ENCODE results near the gene SUGCT. TPM values are rescaled to one million over a fixed set of nuclear protein-coding genes. Genes with fewer than 3 reads are reported as not detected.

The SUGCT gene
- total and polyA plus RNA-seq, 2 of the 8 experiments (the other 6 are each of a cell fraction or from before 2014, with no cell fraction given) = 2.8 to 5.4 TPM

GRCh38 chr7:40099837-40100236, 35.0 kb upstream of the SUGCT start:
- Histone ChIP-seq H4K8ac (ENCODE audit: extremely low read depth, insufficient read depth, low read length) (no peak overlapping the region), H3K18ac (ENCODE audit: extremely low read depth, low read length) (no peak overlapping the region), H3K79me1 (ENCODE audit: low read depth, low read length) (no peaks in the 10 kb centered on the region), H3K27ac (ENCODE audit: low read depth, low read length) (no peak overlapping the region), H2AK5ac (ENCODE audit: low read depth, low read length) (no peak overlapping the region), H4K5ac (ENCODE audit: insufficient read length, low read depth, low read length) (no peak overlapping the region), H4K20me1 (replicated peaks in 1 of 2; ENCODE audit: control insufficient read depth in 1 of 2, insufficient read depth in 2 of 2, low read length in 2 of 2) (no peaks in the 10 kb centered on the region), H3K4me1 (replicated peaks in 1 of 4; ENCODE audit: control insufficient read depth in 3 of 4, insufficient read depth in 4 of 4, low read length in 3 of 4) (peaks cover 0 to 4% (median 2%) of the 10 kb centered on the region in 4 experiments; a peak in 4 of 7 replicates), H2BK15ac (ENCODE audit: low read length) (no peak overlapping the region), H3K9me3 (ENCODE audit: insufficient read depth in 2 of 2, low read depth in 1 of 2, low read length in 1 of 2) (no peaks in the 10 kb centered on the region), H3K23ac (ENCODE audit: insufficient read length) (no peak overlapping the region), H3K14ac (ENCODE audit: insufficient read length) (no peak overlapping the region), H2AFZ (ENCODE audit: low read length) (no peak overlapping the region), H3K23me2 (ENCODE audit: low read depth, low read length) (no peaks in the 10 kb centered on the region), H3K9ac (replicated peaks in 1 of 4; ENCODE audit: extremely low read depth in 1 of 4, low read depth in 3 of 4, low read length in 3 of 4) (no peak overlapping the region), H2BK12ac (ENCODE audit: low read depth, low read length) (no peak overlapping the region), H4K91ac (replicated peaks; ENCODE audit: insufficient read length, low read length) (no peak overlapping the region), H2BK5ac (ENCODE audit: low read depth, low read length) (no peak overlapping the region), H3K4me3 (ENCODE audit: extremely low read depth in 1 of 4, insufficient read depth in 2 of 4, low read depth in 3 of 4, low read length in 4 of 4) (no peak overlapping the region), H3K79me2 (ENCODE audit: control insufficient read depth in 1 of 2, insufficient read depth in 2 of 2, low read length in 2 of 2) (no peaks in the 10 kb centered on the region), H3K56ac (replicated peaks; ENCODE audit: insufficient read length, low read depth, low read length) (no peak overlapping the region), H3K27me3 (replicated peaks in 1 of 4; ENCODE audit: control insufficient read depth in 3 of 4, extremely low read depth in 1 of 4, insufficient read depth in 3 of 4, low read length in 3 of 4) (no peaks in the 10 kb centered on the region), H3K4ac (replicated peaks; ENCODE audit: insufficient read length, low read depth, low read length) (no peak overlapping the region), H3K36me3 (ENCODE audit: control insufficient read depth in 2 of 4, insufficient read depth in 4 of 4, low read length in 3 of 4) (peaks cover 0 to 7% (median 0%) of the 10 kb centered on the region in 4 experiments; a peak in 3 of 8 replicates), H2BK120ac (replicated peaks; ENCODE audit: low read depth, low read length) (no peak overlapping the region), H3K4me2 (ENCODE audit: insufficient read depth in 1 of 2, low read depth in 2 of 2, low read length in 2 of 2) (no peak overlapping the region), H2BK20ac (ENCODE audit: low read length) (no peak overlapping the region)
- DNase-seq (ENCODE audit: low read depth in 1 of 2, low spot score in 2 of 2) (no peak), FAIRE-seq (no peak)
- WGBS, 2 experiments (ENCODE audit: extremely low coverage in 1 of 2, insufficient coverage in 1 of 2, insufficient read length in 1 of 2, insufficient replicate concordance in 2 of 2, low coverage in 1 of 2, low lambda C conversion rate in 2 of 2, missing lambda C conversion rate in 1 of 2) = 90% methylated on average over 4 of the region's 4 CpGs; no CpG with 5 or more reads in 1 of the 2 experiments
- POLR2A ChIA-PET (ENCODE audit: partially characterized antibody) = no interaction called here
- CTCF ChIA-PET (ENCODE audit: partially characterized antibody) = no interaction called here
- no peak for TF ChIP-seq EGR1 (IDR thresholded peaks at IDR 0.05; ENCODE audit: borderline replicate concordance, low read depth, low read length)
- no peak for TF ChIP-seq HDAC6 (IDR thresholded peaks at IDR 0.05; ENCODE audit: low read depth, low read length)
- TF ChIP-seq CTCF (IDR thresholded peaks at IDR 0.05; ENCODE audit: control extremely low read depth in 1 of 3, insufficient read depth in 1 of 3, low read depth in 1 of 3, low read length in 3 of 3) = no peak
- TF ChIP-seq TCF12 (IDR thresholded peaks at IDR 0.05; ENCODE audit: low read depth, low read length) = no peak
- TF ChIP-seq KDM4A (IDR thresholded peaks at IDR 0.05; ENCODE audit: low read depth, low read length, severe bottlenecking) = no peak
- no peak for TF ChIP-seq RBBP5 (IDR thresholded peaks at IDR 0.05; ENCODE audit: borderline replicate concordance, low read depth, low read length)
- TF ChIP-seq SIRT6 (IDR thresholded peaks at IDR 0.05; ENCODE audit: low read length) = no peak
- no peak for TF ChIP-seq TAF7 (optimal IDR thresholded peaks at IDR 0.05; ENCODE audit: borderline replicate concordance, low read depth, low read length)
- TF ChIP-seq SRF (IDR thresholded peaks at IDR 0.05; ENCODE audit: low read depth, low read length) = no peak
- TF ChIP-seq E2F6 (IDR thresholded peaks at IDR 0.05) = no peak
- TF ChIP-seq TAF1 (IDR thresholded peaks at IDR 0.05; ENCODE audit: low read depth, low read length) = no peak
- TF ChIP-seq POU5F1 (IDR thresholded peaks at IDR 0.05; ENCODE audit: low read depth, low read length) = no peak
